GM19025 (cell line): ENCODE measurements around the gene LPCAT2.
"Not testable (repeated sequence)": the region's sequence is repeated elsewhere in the genome, so short reads cannot be mapped to it uniquely, and the experiment has no call there.

ENCODE experiments used
- ATAC-seq: cut with Tn5 transposase; IDR thresholded peaks from one replicate; pipeline ENCODE4 v1.9.1; 2021; ENCODE audit warnings: mild to moderate bottlenecking, low read depth, moderate library complexity; ENCODE audit not compliant: unreplicated experiment

Gene LPCAT2

DNA sequence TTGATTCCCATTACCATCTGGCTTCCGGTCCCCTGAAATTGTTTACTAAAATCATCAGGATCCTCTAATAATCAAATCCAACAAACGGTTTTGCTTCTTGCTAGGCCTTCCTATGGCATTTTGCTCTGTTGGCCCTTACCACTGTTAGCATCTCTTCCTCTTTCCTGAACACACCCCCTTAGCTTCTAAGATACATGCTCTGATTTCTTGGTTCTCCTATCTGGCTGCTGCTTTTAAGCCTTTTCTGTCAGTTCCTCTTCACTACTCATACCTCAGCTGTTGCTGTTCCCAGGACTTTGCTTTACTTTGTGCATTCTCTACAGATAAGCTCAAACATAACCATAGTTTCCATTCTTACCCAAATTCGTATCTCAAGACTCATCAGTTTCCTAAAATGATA lies 69.0 kb downstream of the LPCAT2 start:
- no peak for ATAC-seq

DNA sequence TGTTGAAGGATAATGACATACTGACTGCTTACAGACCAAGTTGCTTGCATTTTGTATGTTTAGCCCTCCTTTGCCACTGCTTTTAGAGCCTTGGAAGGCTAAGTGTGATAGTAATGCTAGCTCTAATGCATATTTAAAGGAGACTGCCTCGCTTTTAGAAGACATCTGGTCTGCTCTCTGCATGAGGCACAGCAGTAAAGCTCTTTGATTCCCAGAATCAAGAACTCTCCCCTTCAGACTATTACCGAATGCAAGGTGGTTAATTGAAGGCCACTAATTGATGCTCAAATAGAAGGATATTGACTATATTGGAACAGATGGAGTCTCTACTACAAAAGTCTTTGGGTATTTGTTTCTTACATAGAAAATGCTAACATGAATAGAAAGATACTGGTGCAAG lies 76.8 kb downstream of the LPCAT2 start:
- no peak for ATAC-seq

DNA sequence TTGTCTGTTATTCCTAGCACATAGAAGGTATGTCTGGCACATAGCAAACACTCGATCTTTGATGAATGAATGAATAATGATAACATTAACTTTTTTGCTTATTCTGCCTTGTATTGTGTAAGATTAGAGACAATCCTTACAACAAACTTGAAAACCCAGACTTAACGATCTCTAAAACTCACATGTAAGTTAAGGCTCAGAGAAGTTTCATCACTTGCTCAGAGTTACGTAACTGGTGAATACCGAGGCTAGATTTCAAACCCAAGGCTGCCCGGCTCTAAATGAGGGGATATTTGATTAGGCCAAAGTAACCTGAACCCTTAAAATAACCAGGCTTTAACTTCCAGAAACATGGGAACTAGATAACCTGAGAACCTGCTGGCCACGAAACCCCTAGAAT lies 79.9 kb downstream of the LPCAT2 start:
- no peak for ATAC-seq

DNA sequence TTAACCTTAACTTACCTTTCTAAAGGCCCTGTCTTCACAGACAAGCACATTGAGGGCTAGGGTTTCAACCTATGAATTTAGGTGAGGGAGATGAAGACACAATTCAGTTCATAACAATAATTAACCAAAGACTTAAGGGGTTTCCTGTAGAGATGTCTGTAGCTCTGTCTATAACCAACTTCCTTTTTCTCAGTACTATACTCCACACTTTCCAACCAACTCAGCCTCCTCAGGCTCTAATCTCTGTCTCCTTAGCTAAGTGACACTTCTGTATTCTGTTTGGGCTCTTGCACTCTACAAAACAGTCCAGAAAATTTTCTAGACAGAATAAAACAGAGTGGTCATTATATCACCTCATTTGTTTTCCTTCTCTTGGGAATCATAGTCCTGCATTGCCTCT lies 83.4 kb downstream of the LPCAT2 start:
- ATAC-seq: no peak

DNA sequence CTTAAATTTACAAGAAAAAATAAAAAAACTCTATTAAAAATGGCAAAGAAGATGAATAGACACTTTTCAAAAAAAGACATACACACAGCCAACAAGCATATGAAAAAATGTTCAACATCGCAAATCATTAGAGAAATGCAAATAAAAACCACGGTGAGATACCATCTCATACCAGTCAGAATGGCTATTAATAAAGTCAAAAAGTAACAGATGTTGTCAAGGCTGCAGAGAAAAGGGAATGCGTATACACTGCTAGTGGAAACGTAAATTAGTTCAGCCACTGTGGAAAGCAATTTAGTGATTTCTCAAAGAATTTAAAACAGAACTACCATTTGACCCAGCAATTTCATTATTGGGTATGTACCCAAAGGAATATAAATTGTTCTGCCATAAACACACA lies 89.1 kb downstream of the LPCAT2 start:
- no peak for ATAC-seq

DNA sequence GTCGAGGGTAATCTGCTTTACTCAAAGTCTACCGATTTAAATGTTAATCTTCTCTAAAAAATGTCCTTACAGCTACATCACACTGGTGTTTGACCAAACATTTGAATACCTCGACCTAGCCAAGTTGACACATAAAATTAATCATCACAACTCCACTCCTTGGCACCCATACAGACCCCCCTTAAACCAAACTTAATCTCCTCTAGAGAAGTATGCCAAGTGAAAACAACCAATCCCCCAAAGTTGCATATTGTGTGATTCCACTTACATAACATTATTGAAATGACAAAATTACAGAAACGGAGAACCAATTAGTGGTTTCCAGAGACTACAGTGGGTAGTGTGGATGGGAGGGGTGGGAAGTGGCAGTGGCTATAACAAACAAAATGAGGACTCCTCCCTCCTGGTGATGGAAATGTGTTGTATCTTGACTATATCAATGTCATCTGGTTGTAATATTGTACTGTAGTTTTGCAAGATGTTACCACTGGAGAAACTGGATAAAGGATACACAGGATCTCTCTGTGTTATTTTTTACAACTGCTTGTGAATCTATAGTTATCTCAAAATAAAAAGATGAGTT lies 97.0 kb downstream of the LPCAT2 start:
- ATAC-seq: no peak

DNA sequence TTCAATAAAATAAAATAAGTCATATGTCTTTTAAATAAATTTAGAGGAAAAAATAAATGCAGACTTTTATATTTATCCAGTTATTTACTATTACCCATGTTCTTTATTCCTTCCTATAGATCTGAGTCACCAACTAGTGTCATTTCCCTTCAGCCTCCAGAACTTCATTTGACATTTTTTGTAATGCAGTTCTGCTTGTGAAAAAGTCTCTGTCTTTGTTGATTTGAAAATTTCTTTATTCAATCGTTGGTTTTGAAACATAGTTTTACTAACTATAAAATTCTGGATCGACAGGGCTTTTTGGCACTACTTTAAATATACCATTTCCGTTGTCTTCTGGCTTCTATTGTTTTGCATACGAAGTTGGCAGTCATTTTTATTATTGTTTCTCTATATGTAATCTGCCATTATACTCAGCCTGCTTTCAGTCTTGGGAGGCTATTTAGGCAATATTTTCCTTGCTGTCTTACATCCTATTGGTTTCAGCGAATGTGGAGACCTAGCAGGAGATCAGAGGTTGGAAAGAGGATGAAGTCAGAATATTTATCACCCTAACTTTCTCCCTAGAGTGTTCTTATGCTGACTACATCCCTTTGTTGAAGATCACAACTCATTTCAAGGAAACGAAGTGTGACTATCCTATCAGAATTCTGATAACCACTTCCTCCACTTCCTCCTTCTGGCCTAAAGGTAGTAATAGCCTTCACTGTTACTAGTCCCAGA lies 104.9 kb downstream of the LPCAT2 start:
- ATAC-seq: no peak

DNA sequence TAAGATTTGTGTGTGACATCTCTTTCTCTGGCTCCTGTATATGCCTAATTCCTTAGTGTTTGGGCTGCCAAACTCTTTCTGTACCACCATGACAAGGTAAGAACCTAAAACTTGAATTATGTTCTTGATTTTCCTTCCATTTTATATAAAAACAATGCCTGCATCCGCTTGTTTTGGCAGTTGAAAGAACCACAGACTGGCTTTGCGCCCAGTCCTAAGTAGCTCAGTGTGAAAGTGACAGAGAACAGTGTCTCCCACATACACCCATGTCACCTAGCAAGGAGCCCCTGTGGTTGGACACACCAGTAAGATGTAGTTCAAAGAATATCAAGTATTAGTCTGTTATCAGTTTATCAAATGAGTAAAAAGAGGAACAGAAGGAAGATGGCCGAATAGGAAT lies 106.2 kb downstream of the LPCAT2 start:
- ATAC-seq: no peak

DNA sequence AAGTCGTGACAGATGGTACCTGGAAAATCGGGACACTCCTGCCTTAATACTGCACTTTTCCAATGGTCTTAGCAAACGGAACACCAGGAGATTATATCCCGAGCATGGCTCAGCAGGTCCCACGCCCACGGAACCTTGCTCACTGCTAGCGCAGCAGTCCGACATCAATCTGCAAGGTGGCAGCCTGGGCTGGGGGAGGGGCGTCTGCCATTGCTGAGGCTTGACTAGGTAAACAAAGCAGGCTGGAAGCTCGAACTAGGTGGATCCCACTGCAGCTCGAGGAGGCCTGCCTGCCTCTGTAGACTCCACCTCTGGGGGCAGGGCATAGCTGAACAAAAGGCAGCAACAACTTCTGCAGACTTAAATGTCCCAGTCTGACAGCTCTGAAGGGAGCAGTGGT lies 106.8 kb downstream of the LPCAT2 start:
- not testable (repeated sequence) for ATAC-seq

DNA sequence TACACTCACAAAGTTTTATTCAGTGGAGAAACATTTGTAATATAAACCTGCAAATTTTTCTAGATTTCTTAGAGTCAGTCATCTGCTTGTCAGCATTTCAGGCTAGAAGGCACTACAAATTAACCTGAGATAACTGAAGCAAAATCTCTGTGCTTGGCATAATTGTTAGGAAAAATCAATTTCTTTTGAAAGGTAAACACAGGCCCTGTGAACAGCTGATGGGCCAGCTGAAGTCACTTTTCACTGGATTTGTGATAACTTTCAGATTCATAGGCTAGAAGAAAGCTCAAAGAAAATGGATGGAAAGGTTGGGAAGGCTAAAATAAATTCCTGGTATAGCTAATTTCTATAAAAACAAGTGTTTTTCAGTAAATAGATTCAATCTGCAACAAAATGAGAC lies 112.9 kb downstream of the LPCAT2 start:
- no peak for ATAC-seq

DNA sequence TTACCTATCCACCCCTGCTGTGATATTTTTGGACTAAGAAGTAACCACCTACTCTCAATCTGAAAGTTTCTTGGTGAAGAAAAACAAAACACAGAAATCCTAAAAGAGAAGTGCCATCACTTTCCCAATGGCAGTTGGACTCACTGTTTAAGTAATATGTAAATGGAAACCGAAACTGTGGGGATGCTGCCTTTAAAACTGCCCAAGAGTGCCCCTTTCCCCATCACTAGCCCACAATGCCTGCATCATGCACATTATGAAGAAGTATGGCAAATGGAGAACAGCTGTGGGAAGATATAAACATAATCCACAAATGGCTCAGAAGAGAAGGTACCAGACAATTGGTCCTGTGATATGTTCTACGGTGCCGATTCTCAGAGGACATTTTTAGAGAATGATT lies 113.4 kb downstream of the LPCAT2 start:
- ATAC-seq: no peak

DNA sequence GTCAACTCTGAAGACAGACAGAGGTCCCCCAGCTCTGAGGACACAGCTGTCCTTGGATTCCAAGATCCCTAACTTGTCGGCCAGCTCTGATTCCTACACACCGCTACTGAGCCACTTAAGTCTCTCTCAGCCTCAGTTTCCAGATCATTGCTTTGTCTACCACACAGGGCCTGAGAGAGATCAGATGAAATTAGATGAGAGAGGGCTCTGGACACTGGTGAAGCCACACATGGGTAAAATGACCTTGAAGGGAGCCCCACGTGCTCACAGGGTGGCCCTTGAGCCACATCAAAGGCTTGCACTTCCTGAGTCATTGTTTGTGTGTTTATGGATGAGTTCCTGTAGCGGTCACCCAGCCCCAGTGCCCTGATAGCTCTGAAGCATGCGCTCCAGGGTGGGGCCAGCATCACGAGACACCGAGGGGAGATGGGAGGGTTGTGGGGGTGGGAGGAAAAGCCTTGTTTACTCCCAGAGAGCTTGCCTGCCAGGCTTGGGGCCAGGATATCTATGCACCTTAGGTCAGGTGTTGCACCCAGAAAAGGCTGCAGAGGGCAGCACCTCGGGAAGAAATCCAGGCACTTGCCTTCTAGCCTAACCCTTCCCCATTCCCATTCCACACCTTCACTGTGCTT lies 114.2 kb downstream of the LPCAT2 start:
- ATAC-seq: no peak

DNA sequence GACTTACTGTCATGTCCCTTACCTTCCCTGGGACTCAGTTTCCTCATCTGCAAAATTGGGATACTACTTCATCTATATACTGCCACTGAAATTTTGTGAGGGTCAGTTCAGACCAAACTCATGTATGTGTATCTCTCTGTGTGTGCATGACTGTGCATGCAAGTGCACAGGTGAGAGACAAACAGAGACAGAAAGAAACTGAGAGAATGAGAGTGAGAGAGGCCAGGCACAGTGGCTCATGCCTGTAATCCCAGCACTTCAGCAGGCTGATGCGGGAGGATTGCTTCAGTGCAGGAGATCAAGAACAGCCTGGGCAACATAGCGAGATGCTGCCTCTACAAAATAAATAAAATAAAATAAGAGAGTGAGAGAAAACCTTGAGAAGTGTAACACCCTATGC lies 114.8 kb downstream of the LPCAT2 start:
- no peak for ATAC-seq

DNA sequence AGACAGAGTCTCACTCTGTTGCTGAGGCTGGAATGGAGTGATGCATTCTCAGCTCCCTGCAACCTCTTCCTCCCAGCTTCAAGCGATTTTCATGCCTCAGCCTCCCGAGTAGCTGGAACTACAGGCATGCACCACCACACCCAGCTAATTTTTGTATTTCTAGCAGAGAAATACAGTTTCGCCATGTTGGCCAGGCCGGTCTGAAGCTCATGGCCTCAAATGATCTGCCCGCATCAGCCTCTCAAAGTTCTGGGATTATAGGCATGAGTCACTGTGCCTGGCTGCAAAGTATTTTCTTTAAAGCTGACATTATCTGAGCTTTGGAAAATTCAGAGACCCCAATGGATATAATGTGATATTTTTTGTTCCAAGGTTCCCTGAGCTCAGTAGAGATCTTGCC lies 115.8 kb downstream of the LPCAT2 start:
- no peak for ATAC-seq

DNA sequence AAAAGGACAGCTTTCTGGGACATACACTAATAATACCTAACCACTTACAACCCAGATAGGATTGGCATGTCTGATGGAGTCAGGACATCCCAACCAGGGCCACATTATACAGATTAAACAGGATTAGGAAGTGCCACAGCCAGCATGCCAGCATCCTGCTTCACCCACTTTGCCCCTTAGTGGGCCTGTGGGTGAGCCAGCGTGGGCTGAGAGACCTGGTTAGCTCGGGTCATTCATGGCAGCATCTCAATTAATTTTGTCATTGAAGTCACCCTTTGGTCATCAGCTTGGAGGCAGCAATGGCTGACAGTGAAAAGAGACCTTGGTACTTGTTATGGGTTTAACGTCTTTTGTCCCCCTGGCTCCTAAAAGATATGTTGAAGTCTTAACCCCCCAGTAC lies 117.0 kb downstream of the LPCAT2 start:
- ATAC-seq: no peak

DNA sequence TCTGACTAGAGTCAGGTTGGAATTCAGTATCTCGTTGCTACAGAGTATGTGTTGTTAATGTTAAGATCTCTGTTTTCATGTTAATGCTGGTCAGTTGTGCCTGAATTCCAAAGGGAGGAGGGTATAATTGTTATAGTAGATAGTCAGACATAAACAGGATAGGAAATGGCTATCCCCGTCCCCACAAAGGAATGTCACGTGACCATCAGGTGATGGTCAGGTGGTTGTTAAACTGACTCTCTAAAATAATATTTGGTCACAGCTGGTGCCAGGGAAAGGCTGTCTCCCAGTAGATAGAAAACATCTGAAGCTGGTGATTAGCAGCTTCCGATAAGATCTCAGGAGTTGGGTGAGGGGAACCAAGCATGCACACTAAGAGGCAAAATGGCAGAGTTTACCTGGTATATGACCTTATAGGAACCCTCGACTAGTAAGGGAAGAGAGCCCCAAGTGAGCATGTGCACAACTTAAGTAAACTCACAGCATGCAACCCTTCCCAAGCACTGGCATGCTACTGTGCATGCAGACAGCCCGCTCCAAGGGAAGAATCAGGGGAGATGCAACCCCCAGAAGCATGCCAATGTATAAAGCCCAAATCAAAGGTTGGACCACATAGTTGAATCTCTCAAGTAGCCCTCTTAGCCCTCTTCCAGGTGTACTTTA lies 119.6 kb downstream of the LPCAT2 start:
- no peak for ATAC-seq

DNA sequence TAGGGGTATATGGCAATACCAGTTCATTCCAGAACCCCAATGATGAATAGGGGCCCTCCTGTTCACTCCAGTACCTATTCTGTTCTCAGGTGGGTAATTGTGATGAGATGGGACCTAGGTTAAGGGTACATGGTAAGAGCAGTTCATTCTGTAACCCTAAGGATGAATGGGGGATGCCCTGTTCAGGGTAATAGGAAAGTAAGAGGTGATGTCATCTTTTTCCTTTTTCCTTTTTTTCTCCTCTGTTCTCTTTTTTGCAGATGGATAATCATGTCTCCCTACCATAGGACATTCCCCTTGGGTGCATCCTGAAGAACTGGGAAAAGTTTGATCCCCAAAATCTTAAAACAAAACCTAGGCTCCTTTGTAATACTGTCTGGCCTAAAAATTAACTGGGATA lies 121.9 kb downstream of the LPCAT2 start:
- no peak for ATAC-seq

DNA sequence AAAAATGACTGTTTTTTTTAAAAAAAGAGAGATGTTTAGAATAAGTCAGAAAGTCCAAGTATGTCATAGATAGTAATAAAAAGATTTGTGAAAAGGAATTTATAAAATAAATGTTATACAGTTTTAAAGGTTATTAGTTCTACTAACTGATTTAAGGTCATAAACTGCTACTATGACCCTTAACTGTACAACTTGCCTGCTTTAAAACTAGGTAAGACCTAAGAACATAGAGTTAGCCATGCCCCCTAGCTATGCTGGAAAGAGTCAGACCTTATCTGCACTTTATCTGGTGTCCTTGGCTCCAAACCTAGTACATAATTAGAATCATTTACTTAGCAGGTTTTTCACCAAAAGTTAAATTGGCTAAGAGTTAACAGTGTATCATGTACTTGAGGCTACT lies 123.4 kb downstream of the LPCAT2 start:
- no peak for ATAC-seq

DNA sequence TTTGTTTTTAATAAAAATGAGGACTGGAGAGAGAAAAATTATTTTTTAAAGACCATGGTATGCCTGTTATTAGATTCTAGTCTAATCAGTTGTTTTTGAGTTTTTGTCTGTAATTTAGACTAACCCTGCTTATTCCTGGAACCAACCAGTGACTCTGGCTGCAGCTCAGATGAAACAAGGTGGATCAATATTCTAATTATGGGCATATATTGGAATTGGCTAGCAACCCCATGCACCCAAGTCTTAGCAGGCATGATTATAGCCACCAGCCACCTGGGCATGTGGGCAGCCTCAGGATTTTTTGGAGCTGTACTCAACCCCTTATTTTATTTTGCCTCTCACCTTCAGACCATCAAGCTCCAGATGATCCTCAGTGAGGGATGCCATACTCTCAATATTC lies 125.3 kb downstream of the LPCAT2 start:
- ATAC-seq: no peak
